ENCODE data around the gene LIN54.

Gene LIN54

DNA sequence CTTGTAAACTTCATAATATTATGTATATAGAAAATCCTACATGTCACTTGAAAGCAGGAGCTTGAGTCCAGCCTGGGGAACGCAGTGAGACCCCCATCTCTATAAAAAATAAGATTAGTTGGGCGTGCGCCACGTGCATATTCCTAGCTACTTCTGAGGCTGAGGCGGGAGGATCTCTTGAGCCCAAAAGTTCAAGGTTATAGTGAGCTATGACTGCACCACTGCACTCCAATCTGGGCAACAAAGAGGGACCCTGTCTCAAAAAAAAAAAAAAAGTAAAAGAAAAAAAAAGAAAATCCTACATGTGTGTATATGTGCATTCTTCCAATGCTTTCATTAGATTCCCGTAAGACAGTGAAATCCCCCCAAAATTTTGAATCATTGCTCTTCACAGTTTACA, 121.3 kb downstream of the LIN54 start (continued):
- TF ChIP-seq TOX (CRISPR knock-in tag; IDR thresholded peaks at IDR 0.05; ENCODE audit: borderline replicate concordance) (no peak), ESRRG (CRISPR knock-in tag; IDR thresholded peaks at IDR 0.05) (no peak), ZNF70 (CRISPR knock-in tag; IDR thresholded peaks at IDR 0.05) (no peak), ZFP30 (CRISPR knock-in tag; IDR thresholded peaks at IDR 0.05) (no peak)
- TF ChIP-seq, protein P1, sequence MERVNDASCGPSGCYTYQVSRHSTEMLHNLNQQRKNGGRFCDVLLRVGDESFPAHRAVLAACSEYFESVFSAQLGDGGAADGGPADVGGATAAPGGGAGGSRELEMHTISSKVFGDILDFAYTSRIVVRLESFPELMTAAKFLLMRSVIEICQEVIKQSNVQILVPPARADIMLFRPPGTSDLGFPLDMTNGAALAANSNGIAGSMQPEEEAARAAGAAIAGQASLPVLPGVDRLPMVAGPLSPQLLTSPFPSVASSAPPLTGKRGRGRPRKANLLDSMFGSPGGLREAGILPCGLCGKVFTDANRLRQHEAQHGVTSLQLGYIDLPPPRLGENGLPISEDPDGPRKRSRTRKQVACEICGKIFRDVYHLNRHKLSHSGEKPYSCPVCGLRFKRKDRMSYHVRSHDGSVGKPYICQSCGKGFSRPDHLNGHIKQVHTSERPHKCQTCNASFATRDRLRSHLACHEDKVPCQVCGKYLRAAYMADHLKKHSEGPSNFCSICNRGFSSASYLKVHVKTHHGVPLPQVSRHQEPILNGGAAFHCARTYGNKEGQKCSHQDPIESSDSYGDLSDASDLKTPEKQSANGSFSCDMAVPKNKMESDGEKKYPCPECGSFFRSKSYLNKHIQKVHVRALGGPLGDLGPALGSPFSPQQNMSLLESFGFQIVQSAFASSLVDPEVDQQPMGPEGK (CRISPR knock-in tag; IDR thresholded peaks at IDR 0.05; ENCODE audit: borderline replicate concordance) = no peak

DNA sequence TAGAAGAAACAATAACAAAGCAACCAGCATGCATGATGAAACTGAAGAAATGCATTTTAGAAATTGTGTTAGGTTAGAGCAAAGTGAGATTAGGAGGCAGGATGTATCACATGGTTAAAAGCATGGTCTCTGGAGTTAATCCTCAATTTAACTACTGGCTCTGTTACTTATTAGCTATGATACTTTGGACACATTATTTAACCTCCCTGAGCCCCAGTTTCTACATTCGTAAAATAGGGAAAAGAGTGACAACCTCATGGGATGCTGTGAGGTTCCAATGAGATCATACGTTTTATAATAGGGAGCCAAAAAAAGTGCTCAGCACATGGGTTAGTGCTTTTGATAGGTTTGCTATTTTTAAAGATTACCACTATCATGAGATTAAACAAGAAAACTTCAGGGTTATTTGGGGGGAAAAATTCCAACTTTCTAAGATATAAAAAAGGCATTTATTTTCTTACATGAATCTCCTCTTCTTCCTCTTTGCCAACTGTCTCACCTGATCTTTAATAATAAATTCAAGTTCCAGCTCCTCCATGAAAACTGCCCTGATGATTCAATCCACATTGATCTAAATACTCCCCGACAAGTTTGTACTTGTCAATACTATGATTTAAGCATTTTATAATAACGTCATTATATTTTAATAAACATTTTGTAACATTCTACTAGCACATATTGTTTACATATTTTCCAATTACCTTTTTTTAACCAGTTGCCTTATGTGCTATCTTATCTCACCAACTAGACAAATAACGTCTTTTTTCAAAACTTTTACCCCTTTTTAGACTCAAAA, 124.3 kb downstream of the LIN54 start:
- TF ChIP-seq TOX (CRISPR knock-in tag; IDR thresholded peaks at IDR 0.05; ENCODE audit: borderline replicate concordance) (no peak), ARNTL (CRISPR knock-in tag; IDR thresholded peaks at IDR 0.05; ENCODE audit: borderline replicate concordance, low read depth) (no peak), SNAI2 (CRISPR knock-in tag; IDR thresholded peaks at IDR 0.05) (no peak), ISL1 (CRISPR knock-in tag; IDR thresholded peaks at IDR 0.05) (no peak), RARB (CRISPR knock-in tag; IDR thresholded peaks at IDR 0.05) (no peak), ZNF8 (CRISPR knock-in tag; IDR thresholded peaks at IDR 0.05) (no peak), ZNF565 (CRISPR knock-in tag; conservative IDR thresholded peaks at IDR 0.05; ENCODE audit: low read depth) (no peak), ZC3H10 (CRISPR knock-in tag; IDR thresholded peaks at IDR 0.05) (no peak)
- TF ChIP-seq, protein P2, sequence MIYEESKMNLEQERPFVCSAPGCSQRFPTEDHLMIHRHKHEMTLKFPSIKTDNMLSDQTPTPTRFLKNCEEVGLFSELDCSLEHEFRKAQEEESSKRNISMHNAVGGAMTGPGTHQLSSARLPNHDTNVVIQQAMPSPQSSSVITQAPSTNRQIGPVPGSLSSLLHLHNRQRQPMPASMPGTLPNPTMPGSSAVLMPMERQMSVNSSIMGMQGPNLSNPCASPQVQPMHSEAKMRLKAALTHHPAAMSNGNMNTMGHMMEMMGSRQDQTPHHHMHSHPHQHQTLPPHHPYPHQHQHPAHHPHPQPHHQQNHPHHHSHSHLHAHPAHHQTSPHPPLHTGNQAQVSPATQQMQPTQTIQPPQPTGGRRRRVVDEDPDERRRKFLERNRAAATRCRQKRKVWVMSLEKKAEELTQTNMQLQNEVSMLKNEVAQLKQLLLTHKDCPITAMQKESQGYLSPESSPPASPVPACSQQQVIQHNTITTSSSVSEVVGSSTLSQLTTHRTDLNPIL (CRISPR knock-in tag; IDR thresholded peaks at IDR 0.05; ENCODE audit: low read depth) = no peak
- TF ChIP-seq, protein P3, sequence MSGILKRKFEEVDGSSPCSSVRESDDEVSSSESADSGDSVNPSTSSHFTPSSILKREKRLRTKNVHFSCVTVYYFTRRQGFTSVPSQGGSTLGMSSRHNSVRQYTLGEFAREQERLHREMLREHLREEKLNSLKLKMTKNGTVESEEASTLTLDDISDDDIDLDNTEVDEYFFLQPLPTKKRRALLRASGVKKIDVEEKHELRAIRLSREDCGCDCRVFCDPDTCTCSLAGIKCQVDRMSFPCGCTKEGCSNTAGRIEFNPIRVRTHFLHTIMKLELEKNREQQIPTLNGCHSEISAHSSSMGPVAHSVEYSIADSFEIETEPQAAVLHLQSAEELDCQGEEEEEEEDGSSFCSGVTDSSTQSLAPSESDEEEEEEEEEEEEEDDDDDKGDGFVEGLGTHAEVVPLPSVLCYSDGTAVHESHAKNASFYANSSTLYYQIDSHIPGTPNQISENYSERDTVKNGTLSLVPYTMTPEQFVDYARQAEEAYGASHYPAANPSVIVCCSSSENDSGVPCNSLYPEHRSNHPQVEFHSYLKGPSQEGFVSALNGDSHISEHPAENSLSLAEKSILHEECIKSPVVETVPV (CRISPR knock-in tag; IDR thresholded peaks at IDR 0.05) = no peak
- TF ChIP-seq, protein P1 (CRISPR knock-in tag; IDR thresholded peaks at IDR 0.05; ENCODE audit: borderline replicate concordance) = no peak
- TF ChIP-seq, protein P4, sequence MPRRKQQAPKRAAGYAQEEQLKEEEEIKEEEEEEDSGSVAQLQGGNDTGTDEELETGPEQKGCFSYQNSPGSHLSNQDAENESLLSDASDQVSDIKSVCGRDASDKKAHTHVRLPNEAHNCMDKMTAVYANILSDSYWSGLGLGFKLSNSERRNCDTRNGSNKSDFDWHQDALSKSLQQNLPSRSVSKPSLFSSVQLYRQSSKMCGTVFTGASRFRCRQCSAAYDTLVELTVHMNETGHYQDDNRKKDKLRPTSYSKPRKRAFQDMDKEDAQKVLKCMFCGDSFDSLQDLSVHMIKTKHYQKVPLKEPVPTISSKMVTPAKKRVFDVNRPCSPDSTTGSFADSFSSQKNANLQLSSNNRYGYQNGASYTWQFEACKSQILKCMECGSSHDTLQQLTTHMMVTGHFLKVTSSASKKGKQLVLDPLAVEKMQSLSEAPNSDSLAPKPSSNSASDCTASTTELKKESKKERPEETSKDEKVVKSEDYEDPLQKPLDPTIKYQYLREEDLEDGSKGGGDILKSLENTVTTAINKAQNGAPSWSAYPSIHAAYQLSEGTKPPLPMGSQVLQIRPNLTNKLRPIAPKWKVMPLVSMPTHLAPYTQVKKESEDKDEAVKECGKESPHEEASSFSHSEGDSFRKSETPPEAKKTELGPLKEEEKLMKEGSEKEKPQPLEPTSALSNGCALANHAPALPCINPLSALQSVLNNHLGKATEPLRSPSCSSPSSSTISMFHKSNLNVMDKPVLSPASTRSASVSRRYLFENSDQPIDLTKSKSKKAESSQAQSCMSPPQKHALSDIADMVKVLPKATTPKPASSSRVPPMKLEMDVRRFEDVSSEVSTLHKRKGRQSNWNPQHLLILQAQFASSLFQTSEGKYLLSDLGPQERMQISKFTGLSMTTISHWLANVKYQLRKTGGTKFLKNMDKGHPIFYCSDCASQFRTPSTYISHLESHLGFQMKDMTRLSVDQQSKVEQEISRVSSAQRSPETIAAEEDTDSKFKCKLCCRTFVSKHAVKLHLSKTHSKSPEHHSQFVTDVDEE (CRISPR knock-in tag; IDR thresholded peaks at IDR 0.05) = no peak
- ATAC-seq = no peak

DNA sequence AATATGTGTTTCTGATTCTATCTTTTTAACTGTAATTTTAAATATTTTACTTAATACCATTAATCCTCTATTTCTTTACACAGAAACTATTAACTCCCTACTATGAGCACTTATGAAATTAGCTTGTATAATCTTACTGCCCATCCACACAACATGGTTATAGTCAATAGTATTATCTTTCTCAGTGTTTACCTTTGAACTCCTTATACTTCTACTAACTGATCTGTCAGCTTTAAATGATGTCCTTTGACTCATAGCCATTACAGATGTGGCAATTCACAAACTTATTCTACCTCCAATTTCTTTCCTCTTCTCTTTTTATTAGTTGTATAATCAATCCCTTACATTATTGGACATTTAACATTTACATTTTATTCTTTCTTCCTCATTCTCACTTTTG, 125.2 kb downstream of the LIN54 start:
- no peak for ATAC-seq
- TF ChIP-seq BACH2 (CRISPR knock-in tag; IDR thresholded peaks at IDR 0.05; ENCODE audit: borderline replicate concordance) = no peak
- TF ChIP-seq, protein P2 (CRISPR knock-in tag; IDR thresholded peaks at IDR 0.05; ENCODE audit: low read depth) = no peak

All from SK-N-SH treated with all-trans-retinoic acid at 6 μM for 48 hours (cell line).